GM12801 (cell line): ENCODE results near the gene COQ7.

ENCODE experiments used
- CTCF ChIP-seq: IDR thresholded peaks from one replicate; pipeline ENCODE4 v1.5.1; 2011; ENCODE audit warnings: control low read depth; ENCODE audit not compliant: insufficient read length; ENCODE audit errors: extremely low read depth

Gene COQ7

GRCh38 chr16:19094542-19095365 is 27.3 kb downstream of the COQ7 start:
- TF ChIP-seq CTCF, result no peak

GRCh38 chr16:19095654-19096053 is 28.2 kb downstream of the COQ7 start:
- TF ChIP-seq CTCF, result no peak

DNA sequence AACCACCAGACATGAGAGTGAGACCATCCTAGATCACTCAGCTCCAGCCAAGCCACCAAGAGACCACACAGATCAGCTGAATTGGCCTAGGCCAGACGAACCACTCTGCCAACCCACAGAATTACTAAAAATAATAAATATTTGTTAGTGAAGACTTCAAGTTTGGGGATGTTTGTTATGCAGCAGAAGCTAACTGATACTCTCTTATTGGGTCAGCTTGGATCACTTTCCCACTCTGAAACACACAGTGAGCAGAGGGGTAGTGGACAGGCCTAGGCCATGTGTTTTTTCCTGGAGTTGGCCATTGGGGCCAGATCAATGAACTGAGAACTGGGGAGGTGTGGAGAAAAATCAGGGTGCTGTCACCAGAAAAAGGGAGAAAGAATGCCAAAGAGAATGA is 30.8 kb downstream of the COQ7 start:
- TF ChIP-seq CTCF, result no peak

DNA sequence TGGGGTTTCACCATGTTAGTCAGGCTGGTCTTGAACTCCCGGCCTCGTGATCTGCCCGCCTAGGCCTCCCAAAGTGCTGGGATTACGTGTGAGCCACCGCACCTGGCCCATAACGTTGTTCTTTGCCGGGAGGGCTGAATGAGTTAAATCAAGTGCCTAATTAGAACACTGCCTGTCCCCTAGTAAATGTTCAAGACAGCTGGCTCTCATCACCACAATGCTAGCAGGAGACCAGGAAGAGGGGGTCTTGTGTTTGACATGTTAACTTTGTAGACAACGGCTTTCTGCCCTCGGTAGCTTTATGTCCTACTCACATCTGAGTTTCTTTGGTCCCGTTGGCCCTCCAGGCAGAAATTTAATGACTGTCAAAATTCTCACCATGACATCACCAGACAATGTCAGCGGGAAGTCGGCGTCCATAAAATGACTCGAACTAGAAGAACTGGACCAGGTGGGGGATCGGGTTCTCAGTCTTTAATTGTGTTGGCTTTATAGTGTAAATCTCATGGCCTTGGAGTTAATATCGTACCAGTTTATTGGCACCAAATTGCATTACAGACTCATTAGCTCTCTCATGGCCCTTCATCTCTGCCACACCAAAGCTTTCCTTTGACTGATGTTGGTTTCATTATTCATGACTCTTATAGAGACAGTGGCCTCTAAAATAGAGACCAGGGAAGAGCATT is 34.9 kb downstream of the COQ7 start:
- no peak for TF ChIP-seq CTCF

DNA sequence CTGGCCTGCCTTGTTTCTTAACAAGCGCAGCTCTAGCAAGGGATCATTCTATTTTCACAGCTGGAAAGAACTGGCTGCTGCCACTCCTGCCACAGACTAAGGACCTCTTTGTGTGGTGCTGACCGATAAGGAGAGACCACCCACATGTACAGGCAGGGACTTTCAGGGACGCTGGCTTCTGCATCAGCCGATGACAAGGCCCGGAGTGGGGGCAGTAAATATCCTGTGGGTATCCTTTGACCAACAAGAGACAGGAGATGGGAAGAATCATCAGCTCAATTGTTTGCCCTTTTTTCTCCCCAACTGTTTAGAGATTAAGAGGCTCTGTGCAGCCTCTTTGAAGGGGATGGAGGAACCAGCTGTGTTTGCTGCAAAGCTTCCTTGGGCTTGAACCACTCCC is 37.2 kb downstream of the COQ7 start:
- TF ChIP-seq CTCF, result no peak

GRCh38 chr16:19105131-19105530 is 37.7 kb downstream of the COQ7 start:
- no peak for TF ChIP-seq CTCF

DNA sequence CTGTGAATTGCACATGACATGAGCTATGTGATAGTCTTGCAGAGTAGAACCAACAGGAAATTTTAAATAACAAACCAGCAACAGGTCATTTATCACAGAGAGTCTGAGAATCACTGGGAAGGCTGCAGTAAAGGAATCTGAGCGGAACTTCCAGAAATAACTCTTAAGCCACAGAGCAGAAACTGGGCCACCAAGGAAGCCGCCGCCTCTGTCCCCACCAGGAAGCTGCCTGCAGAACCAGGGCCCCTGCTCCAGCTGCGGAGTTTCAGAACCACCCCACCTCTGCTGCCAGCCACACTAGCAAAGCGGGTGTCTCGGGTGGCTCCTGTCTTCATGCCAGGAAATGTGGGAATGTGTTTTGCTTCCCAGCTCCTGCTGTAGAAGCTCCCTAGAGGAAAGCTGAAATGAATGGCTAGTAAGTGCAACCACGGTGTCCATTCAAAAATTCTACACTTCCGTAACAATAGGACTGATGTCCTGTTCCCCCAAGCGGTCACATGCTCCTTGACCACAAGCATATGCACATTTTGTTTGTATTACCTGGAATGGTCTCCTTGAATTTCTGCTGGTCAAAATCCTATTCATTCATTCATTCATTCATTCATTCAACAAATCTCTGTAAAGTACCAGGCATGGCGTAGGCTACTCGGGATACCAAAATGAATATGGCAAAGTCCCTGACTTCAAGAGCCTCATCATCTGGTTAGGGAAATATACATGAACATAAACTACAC is 38.6 kb downstream of the COQ7 start:
- TF ChIP-seq CTCF, result no peak
